ENCODE measurements around the gene CPVL.

DNA sequence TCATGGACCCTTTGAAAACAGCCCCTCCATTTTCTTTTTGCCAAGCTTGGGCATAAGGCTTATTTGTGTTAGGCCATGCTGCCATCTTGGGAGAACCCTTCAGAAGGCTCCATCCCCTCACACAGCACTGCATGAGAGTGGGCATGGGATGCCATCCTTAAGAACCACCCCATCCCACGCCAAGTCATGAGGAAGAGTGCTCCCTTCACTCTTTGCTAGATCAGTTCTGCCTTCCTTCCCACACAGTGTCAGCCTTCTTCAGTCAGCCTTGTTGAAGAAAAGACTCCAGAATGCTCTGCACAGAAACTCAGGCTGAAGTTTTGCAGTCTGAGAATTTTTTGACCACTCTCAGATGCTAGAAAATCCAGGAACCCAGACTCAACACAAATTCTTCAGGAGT lies 32.8 kb upstream of the CPVL start:
- TF ChIP-seq, protein P1, sequence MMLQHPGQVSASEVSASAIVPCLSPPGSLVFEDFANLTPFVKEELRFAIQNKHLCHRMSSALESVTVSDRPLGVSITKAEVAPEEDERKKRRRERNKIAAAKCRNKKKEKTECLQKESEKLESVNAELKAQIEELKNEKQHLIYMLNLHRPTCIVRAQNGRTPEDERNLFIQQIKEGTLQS (IDR thresholded peaks at IDR 0.05), result no peak
- TF ChIP-seq CTCF (IDR thresholded peaks at IDR 0.05; ENCODE audit: low read depth, low read length, missing input control) (no peak), RXRA (IDR thresholded peaks at IDR 0.05) (no peak), FOXA1 (IDR thresholded peaks at IDR 0.05) (no peak), EGR1 (IDR thresholded peaks at IDR 0.05; ENCODE audit: low read depth in 2 of 2) (no peak), YY1 (IDR thresholded peaks at IDR 0.05) (no peak), GABPA (IDR thresholded peaks at IDR 0.05 in 1 of 2, conservative IDR thresholded peaks at IDR 0.05 in 1 of 2) (no peak), JUND (IDR thresholded peaks at IDR 0.05) (no peak)
- TF ChIP-seq, protein P2, sequence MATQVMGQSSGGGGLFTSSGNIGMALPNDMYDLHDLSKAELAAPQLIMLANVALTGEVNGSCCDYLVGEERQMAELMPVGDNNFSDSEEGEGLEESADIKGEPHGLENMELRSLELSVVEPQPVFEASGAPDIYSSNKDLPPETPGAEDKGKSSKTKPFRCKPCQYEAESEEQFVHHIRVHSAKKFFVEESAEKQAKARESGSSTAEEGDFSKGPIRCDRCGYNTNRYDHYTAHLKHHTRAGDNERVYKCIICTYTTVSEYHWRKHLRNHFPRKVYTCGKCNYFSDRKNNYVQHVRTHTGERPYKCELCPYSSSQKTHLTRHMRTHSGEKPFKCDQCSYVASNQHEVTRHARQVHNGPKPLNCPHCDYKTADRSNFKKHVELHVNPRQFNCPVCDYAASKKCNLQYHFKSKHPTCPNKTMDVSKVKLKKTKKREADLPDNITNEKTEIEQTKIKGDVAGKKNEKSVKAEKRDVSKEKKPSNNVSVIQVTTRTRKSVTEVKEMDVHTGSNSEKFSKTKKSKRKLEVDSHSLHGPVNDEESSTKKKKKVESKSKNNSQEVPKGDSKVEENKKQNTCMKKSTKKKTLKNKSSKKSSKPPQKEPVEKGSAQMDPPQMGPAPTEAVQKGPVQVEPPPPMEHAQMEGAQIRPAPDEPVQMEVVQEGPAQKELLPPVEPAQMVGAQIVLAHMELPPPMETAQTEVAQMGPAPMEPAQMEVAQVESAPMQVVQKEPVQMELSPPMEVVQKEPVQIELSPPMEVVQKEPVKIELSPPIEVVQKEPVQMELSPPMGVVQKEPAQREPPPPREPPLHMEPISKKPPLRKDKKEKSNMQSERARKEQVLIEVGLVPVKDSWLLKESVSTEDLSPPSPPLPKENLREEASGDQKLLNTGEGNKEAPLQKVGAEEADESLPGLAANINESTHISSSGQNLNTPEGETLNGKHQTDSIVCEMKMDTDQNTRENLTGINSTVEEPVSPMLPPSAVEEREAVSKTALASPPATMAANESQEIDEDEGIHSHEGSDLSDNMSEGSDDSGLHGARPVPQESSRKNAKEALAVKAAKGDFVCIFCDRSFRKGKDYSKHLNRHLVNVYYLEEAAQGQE (IDR thresholded peaks at IDR 0.05), result no peak
- TF ChIP-seq, protein P3, sequence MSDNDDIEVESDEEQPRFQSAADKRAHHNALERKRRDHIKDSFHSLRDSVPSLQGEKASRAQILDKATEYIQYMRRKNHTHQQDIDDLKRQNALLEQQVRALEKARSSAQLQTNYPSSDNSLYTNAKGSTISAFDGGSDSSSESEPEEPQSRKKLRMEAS (IDR thresholded peaks at IDR 0.05), result no peak
